HEK293T (cell line): ENCODE results near the gene HIRIP3.

Source experiments
- ARNT ChIP-seq: fragments of 450-650 bp; IDR thresholded peaks from 2 replicates; pipeline ENCODE4 v1.6.1; 2017; ENCODE audit warnings: mild to moderate bottlenecking
- BHLHE40 ChIP-seq: fragments of 450-650 bp; IDR thresholded peaks from 2 replicates; pipeline ENCODE4 v1.6.1; 2016; ENCODE audit warnings: mild to moderate bottlenecking, moderate library complexity, borderline replicate concordance
- ELF4 ChIP-seq: fragments of 450-650 bp; IDR thresholded peaks from 2 replicates; pipeline ENCODE4 v1.6.1; 2017; ENCODE audit warnings: antibody characterized with exemption
- FOXA1 ChIP-seq: fragments of 450-650 bp; IDR thresholded peaks from 2 replicates; pipeline ENCODE4 v1.6.1; 2016; ENCODE audit warnings: mild to moderate bottlenecking
- FOXM1 ChIP-seq: fragments of 450-650 bp; IDR thresholded peaks from 2 replicates; pipeline ENCODE4 v1.6.1; 2017; ENCODE audit warnings: mild to moderate bottlenecking, borderline replicate concordance
- L3MBTL2 ChIP-seq: fragments of 450-650 bp; conservative IDR thresholded peaks from 2 replicates; pipeline ENCODE4 v1.6.1; 2016; ENCODE audit warnings: mild to moderate bottlenecking
- NFRKB ChIP-seq: fragments of 450-650 bp; IDR thresholded peaks from 2 replicates; pipeline ENCODE4 v1.6.1; 2016; ENCODE audit warnings: mild to moderate bottlenecking, moderate library complexity
- SUZ12 ChIP-seq: fragments of 450-650 bp; IDR thresholded peaks from 2 replicates; pipeline ENCODE4 v1.6.1; 2016; ENCODE audit warnings: mild to moderate bottlenecking
- TARDBP ChIP-seq: fragments of 450-650 bp; IDR thresholded peaks from 2 replicates; pipeline ENCODE4 v1.6.1; 2016

GRCh38 chr16:30005341-30006094, 10.1 kb upstream of the HIRIP3 start:
- no peak for TF ChIP-seq FOXM1
- TF ChIP-seq SUZ12, result no peak
- TF ChIP-seq L3MBTL2, result no peak
- no peak for TF ChIP-seq ARNT
- no peak for TF ChIP-seq FOXA1
- TF ChIP-seq NFRKB, result no peak
- no peak for TF ChIP-seq ELF4
- TF ChIP-seq BHLHE40, result no peak
- TF ChIP-seq TARDBP, result no peak
